ENCODE data around the gene BICC1. TPM values are rescaled to one million over a fixed set of nuclear protein-coding genes. Genes with fewer than 3 reads are reported as not detected.

Gene BICC1
- total RNA-seq, 1 experiment from 2014 or later = 0.57 TPM

GRCh38 chr10:58785354-58785753, 272.7 kb downstream of the BICC1 start:
- no peak overlapping the region for H2AFZ ChIP-seq (ENCODE audit: low read length)
- no peak overlapping the region for H3K23ac ChIP-seq (ENCODE audit: insufficient read length, low read depth, low read length)
- H3K4me1 ChIP-seq (ENCODE audit: insufficient read depth, low read length) = no peaks in the 10 kb centered on the region
- H3K14ac ChIP-seq (ENCODE audit: insufficient read depth, low read length) = no peak overlapping the region
- no CpG with 5 or more reads among the region's 3 CpGs for WGBS (ENCODE audit: extremely low coverage, insufficient read length, low lambda C conversion rate)
- H3K27ac ChIP-seq (ENCODE audit: insufficient read length, low read depth, low read length) = no peak overlapping the region
- H2BK5ac ChIP-seq (ENCODE audit: insufficient read length, low read length) = no peak overlapping the region
- no peak overlapping the region for H3K27ac Mint-ChIP-seq
- no peaks in the 10 kb centered on the region for H4K20me1 ChIP-seq (ENCODE audit: control insufficient read depth, insufficient read depth, insufficient read length)
- no peak overlapping the region for H4K5ac ChIP-seq (ENCODE audit: insufficient read length, low read depth, low read length)
- TF ChIP-seq CTCF (conservative IDR thresholded peaks at IDR 0.05) = no peak
- H3K9me3 ChIP-seq (ENCODE audit: control insufficient read depth, low read depth, low read length) = no peaks in the 10 kb centered on the region
- no peak overlapping the region for H3K4me2 ChIP-seq (ENCODE audit: insufficient read depth, insufficient read length, low read length)
- no peak overlapping the region for H3K4ac ChIP-seq (ENCODE audit: low read depth, low read length)
- no peak overlapping the region for H2BK20ac ChIP-seq (ENCODE audit: low read depth, low read length, poor library complexity, severe bottlenecking)
- H2BK12ac ChIP-seq (ENCODE audit: insufficient read length, low read depth, low read length) = no peak overlapping the region
- no peaks in the 10 kb centered on the region for H3K4me1 Mint-ChIP-seq
- no peaks in the 10 kb centered on the region for H3K36me3 Mint-ChIP-seq (ENCODE audit: insufficient read depth in 1 of 3, low read depth in 3 of 3)
- no peaks in the 10 kb centered on the region for H3K79me1 ChIP-seq (ENCODE audit: insufficient read depth, low read depth, low read length, poor library complexity, severe bottlenecking)
- no peak overlapping the region for H4K8ac ChIP-seq (replicated peaks; ENCODE audit: insufficient read length, low read depth, low read length)
- no peak overlapping the region for H3K56ac ChIP-seq (ENCODE audit: insufficient read length, low read depth, low read length)
- no peaks in the 10 kb centered on the region for H3K79me2 ChIP-seq (ENCODE audit: insufficient read depth, low read length)
- no peak overlapping the region for H3K9ac ChIP-seq (ENCODE audit: extremely low read depth, insufficient read length, low read length)
- no peak for DNase-seq
- no peak overlapping the region for H3T11ph ChIP-seq (ENCODE audit: low read length)
- H3K4me3 Mint-ChIP-seq = no peak overlapping the region
- H2BK15ac ChIP-seq (ENCODE audit: low read depth, low read length) = no peak overlapping the region
- H3K27me3 Mint-ChIP-seq (ENCODE audit: low read depth) = no peaks in the 10 kb centered on the region
- no peak overlapping the region for H2AK5ac ChIP-seq (ENCODE audit: insufficient read length, low read length)
- H3K18ac ChIP-seq (ENCODE audit: insufficient read length, low read depth, low read length) = no peak overlapping the region
- H2BK120ac ChIP-seq (ENCODE audit: low read depth, low read length, poor library complexity, severe bottlenecking) = no peak overlapping the region
- no peaks in the 10 kb centered on the region for H3K27me3 ChIP-seq (ENCODE audit: insufficient read depth, low read length)
- H3K23me2 ChIP-seq (ENCODE audit: insufficient read length, low read depth, low read length, poor library complexity, severe bottlenecking) = no peaks in the 10 kb centered on the region
- no peaks in the 10 kb centered on the region for H3K9me3 Mint-ChIP-seq
- no peak overlapping the region for H4K91ac ChIP-seq (ENCODE audit: insufficient read length, low read depth, low read length)

Measured in H9 (cell line).